ENCODE data around the gene TRPM1.

TRPM1 gene

DNA sequence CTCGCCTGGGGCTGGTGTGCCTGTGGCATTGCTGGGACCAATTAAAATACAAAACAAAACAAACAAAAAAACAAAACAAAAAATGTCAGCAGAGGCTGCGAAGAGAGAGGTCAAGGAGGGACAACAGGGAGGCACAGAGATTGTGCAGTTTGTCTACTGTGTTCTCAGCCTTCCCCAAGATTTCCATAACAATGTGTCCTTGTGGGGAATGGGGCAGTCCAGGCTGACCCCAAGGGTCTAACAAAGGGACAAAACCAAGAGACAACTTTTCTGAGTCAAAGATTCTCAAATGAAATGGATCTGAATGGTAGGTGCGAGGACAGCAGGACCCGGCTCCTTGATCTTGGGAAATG lies 46.4 kb upstream of the TRPM1 start:
- ChIA-PET POLR2A (no interaction called here), CTCF (interaction anchor here (1.3 to 1.6 kb wide), 2 partner anchors 19 to 253 kb away, joined by 3 to 5 read pairs; no protein-coding TSS in a partner anchor)
- Histone ChIP-seq H3K9me3 (ENCODE audit: control insufficient read depth, insufficient read depth, low read depth, low read length) (no peaks in the 10 kb centered on the region), H3K4me1 (ENCODE audit: control insufficient read depth, insufficient read depth, low read length) (no peaks in the 10 kb centered on the region), H3K27ac (ENCODE audit: extremely low read depth, low read depth, low read length) (no peak overlapping the region), H3K36me3 (ENCODE audit: control insufficient read depth in 2 of 2, insufficient read depth in 1 of 2, low read length in 2 of 2) (no peaks in the 10 kb centered on the region), H3K4me3 (ENCODE audit: low read depth, low read length) (no peak overlapping the region)
- TF ChIP-seq ZNF184 (tag by site-specific recombination; IDR thresholded peaks at IDR 0.05) (no peak), ZFP3 (tag by site-specific recombination; IDR thresholded peaks at IDR 0.05; ENCODE audit: low read depth) (no peak), ZNF488 (tag by site-specific recombination; IDR thresholded peaks at IDR 0.05) (no peak), ZNF626 (tag by site-specific recombination; IDR thresholded peaks at IDR 0.05) (no peak), ZNF223 (tag by site-specific recombination; IDR thresholded peaks at IDR 0.05) (no peak), ZNF701 (tag by site-specific recombination; IDR thresholded peaks at IDR 0.05) (no peak), ZEB2 (tag by site-specific recombination; IDR thresholded peaks at IDR 0.05) (no peak), ZNF558 (tag by site-specific recombination; IDR thresholded peaks at IDR 0.05) (no peak), ZNF10 (tag by site-specific recombination; IDR thresholded peaks at IDR 0.05) (no peak), ZNF214 (tag by site-specific recombination; IDR thresholded peaks at IDR 0.05; ENCODE audit: borderline replicate concordance) (no peak), MZF1 (tag by site-specific recombination; IDR thresholded peaks at IDR 0.05; ENCODE audit: borderline replicate concordance) (no peak), ZNF791 (tag by site-specific recombination; IDR thresholded peaks at IDR 0.05) (no peak), RBAK (tag by site-specific recombination; IDR thresholded peaks at IDR 0.05) (no peak), ZNF16 (tag by site-specific recombination; IDR thresholded peaks at IDR 0.05; ENCODE audit: low read depth) (no peak), ZFHX2 (tag by site-specific recombination; conservative IDR thresholded peaks at IDR 0.05) (no peak), ZNF37A (tag by site-specific recombination; IDR thresholded peaks at IDR 0.05) (no peak)
- TF ChIP-seq, protein P1, sequence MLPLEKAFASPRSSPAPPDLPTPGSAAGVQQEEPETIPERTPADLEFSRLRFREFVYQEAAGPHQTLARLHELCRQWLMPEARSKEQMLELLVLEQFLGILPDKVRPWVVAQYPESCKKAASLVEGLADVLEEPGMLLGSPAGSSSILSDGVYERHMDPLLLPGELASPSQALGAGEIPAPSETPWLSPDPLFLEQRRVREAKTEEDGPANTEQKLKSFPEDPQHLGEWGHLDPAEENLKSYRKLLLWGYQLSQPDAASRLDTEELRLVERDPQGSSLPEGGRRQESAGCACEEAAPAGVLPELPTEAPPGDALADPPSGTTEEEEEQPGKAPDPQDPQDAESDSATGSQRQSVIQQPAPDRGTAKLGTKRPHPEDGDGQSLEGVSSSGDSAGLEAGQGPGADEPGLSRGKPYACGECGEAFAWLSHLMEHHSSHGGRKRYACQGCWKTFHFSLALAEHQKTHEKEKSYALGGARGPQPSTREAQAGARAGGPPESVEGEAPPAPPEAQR (tag by site-specific recombination; IDR thresholded peaks at IDR 0.05), result no peak
- TF ChIP-seq, protein P2, sequence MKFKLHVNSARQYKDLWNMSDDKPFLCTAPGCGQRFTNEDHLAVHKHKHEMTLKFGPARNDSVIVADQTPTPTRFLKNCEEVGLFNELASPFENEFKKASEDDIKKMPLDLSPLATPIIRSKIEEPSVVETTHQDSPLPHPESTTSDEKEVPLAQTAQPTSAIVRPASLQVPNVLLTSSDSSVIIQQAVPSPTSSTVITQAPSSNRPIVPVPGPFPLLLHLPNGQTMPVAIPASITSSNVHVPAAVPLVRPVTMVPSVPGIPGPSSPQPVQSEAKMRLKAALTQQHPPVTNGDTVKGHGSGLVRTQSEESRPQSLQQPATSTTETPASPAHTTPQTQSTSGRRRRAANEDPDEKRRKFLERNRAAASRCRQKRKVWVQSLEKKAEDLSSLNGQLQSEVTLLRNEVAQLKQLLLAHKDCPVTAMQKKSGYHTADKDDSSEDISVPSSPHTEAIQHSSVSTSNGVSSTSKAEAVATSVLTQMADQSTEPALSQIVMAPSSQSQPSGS (tag by site-specific recombination; IDR thresholded peaks at IDR 0.05; ENCODE audit: low read depth), result no peak

- Histone ChIP-seq H3K27ac (ENCODE audit: extremely low read depth, low read depth, low read length) (no peak overlapping the region), H3K9me3 (ENCODE audit: control insufficient read depth, insufficient read depth, low read depth, low read length) (no peaks in the 10 kb centered on the region), H3K4me3 (ENCODE audit: low read depth, low read length) (no peak overlapping the region), H3K4me1 (ENCODE audit: control insufficient read depth, insufficient read depth, low read length) (no peaks in the 10 kb centered on the region), H3K36me3 (ENCODE audit: control insufficient read depth in 2 of 2, insufficient read depth in 1 of 2, low read length in 2 of 2) (no peaks in the 10 kb centered on the region)
- ChIA-PET CTCF (interaction anchor here (1.3 to 1.6 kb wide), 2 partner anchors 18 to 253 kb away, joined by 3 to 5 read pairs; no protein-coding TSS in a partner anchor), POLR2A (no interaction called here)
- TF ChIP-seq ZNF768 (tag by site-specific recombination; IDR thresholded peaks at IDR 0.05), result no peak
- TF ChIP-seq ZNF16 (tag by site-specific recombination; IDR thresholded peaks at IDR 0.05; ENCODE audit: low read depth), result no peak
- no peak for TF ChIP-seq ZNF777 (tag by site-specific recombination; IDR thresholded peaks at IDR 0.05; ENCODE audit: borderline replicate concordance)
- TF ChIP-seq ZNF670 (tag by site-specific recombination; IDR thresholded peaks at IDR 0.05; ENCODE audit: low read depth), result no peak
- no peak for TF ChIP-seq ZSCAN16 (tag by site-specific recombination; IDR thresholded peaks at IDR 0.05)
- TF ChIP-seq ZEB2 (tag by site-specific recombination; IDR thresholded peaks at IDR 0.05), result no peak
- TF ChIP-seq GLI4 (tag by site-specific recombination; IDR thresholded peaks at IDR 0.05), result no peak
- TF ChIP-seq ZNF610 (tag by site-specific recombination; IDR thresholded peaks at IDR 0.05; ENCODE audit: borderline replicate concordance), result no peak
- no peak for TF ChIP-seq WT1 (tag by site-specific recombination; IDR thresholded peaks at IDR 0.05)
- no peak for TF ChIP-seq OSR2 (tag by site-specific recombination; IDR thresholded peaks at IDR 0.05)
- no peak for TF ChIP-seq SETDB1 (IDR thresholded peaks at IDR 0.05; ENCODE audit: insufficient read length, low read length)
- TF ChIP-seq, protein P3, sequence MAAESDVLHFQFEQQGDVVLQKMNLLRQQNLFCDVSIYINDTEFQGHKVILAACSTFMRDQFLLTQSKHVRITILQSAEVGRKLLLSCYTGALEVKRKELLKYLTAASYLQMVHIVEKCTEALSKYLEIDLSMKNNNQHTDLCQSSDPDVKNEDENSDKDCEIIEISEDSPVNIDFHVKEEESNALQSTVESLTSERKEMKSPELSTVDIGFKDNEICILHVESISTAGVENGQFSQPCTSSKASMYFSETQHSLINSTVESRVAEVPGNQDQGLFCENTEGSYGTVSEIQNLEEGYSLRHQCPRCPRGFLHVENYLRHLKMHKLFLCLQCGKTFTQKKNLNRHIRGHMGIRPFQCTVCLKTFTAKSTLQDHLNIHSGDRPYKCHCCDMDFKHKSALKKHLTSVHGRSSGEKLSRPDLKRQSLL (tag by site-specific recombination; IDR thresholded peaks at IDR 0.05), result no peak
- TF ChIP-seq ZFP41 (tag by site-specific recombination; IDR thresholded peaks at IDR 0.05; ENCODE audit: borderline replicate concordance), result no peak
- TF ChIP-seq, protein P4, sequence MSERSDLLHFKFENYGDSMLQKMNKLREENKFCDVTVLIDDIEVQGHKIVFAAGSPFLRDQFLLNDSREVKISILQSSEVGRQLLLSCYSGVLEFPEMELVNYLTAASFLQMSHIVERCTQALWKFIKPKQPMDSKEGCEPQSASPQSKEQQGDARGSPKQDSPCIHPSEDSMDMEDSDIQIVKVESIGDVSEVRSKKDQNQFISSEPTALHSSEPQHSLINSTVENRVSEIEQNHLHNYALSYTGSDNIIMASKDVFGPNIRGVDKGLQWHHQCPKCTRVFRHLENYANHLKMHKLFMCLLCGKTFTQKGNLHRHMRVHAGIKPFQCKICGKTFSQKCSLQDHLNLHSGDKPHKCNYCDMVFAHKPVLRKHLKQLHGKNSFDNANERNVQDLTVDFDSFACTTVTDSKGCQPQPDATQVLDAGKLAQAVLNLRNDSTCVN (tag by site-specific recombination; optimal IDR thresholded peaks at IDR 0.05), result no peak
- no peak for TF ChIP-seq ZNF121 (tag by site-specific recombination; IDR thresholded peaks at IDR 0.05)
- TF ChIP-seq ZNF660 (tag by site-specific recombination; IDR thresholded peaks at IDR 0.05), result no peak
- no peak for TF ChIP-seq ZNF76 (tag by site-specific recombination; IDR thresholded peaks at IDR 0.05; ENCODE audit: borderline replicate concordance, low read depth)
Observed at GRCh38 chr15:31147456-31147855, 45.9 kb upstream of the TRPM1 start.
